HUDEP-2 (cell line): ENCODE data around the gene NUMB.
"Not testable (repeated sequence)": the region's sequence is repeated elsewhere in the genome, so short reads cannot be mapped to it uniquely, and the experiment has no call there.

ENCODE experiments used
- DNase-seq, 76 experiments: peaks; one replicate each; lab custom pipeline; 2025; ENCODE audit not compliant: unreplicated experiment in 76 of 76; lab: John Stamatoyannopoulos, UW

NUMB gene

DNA sequence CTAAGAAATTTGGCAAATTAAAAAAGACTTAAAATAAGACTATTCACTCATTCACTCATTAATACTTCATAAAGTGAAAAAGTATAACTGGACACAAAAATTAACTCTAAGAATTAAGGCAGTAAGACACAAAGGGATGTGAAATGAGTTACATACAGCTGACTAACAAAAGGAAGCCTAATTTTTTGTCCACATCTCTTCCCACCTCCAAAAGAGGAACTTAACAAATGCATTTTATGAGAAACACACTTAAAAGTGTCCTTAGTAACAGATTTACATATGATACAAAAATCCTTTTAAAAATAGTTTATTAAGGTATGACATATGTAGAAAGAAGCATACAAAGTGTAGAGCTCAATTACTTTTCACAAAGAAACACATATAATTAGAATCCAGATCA lies 88.9 kb downstream of the NUMB start:
- DNase-seq, result no peak

DNA sequence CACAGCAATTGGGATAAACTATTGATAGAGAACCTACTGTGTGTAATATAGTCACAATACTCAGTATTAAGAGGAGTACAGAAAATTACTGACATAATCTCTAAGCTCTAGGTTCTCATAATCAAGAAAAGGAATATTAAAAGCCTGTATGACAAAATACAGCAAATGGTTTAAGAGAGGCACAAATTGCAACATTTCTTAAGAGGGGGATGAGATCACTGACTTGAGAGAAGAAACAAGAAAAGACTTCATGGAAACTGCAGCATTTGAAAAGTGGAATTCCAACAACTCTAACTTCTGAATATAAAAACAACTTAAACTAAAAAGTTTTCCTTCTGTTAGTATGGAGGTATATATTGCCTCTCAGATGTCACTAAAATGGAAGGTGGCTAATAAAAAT lies 89.7 kb downstream of the NUMB start:
- no peak for DNase-seq

DNA sequence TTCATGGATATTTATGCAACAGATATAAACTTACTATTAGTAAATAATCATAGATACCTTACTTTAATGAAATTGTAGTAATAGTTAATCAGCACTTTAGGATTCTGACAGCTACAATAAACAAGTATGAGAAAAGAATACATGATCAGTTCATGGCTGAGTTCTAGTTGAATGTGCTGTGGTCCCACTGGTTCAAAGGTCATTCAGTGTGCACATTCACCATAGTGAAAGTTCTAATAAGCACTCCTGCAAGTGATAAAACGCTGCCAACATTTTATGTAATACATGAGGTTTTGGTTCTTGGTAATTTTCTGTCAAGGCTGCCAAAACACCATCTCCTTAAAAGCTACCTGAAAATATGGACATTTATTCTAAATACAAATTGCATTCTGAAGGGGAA lies 92.6 kb downstream of the NUMB start:
- DNase-seq, result no peak

DNA sequence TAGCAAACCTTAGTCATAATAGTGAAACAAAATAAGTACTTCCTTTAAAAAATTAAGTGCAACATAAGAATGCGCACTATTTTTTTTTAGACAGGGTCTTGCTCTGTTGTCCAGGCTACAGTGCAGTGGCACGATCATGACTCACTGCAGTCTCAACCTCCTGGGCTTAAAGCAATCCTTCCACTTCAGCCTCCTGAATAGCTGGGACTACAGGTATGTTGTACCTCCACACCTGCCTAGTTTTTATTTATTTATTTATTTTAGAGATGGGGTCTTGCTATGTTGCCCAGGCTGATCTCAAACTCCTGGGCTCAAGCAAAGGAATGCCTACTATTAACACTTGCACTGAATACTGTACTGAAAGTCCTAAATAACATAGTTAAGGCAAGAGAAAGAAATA lies 93.8 kb downstream of the NUMB start:
- DNase-seq, result no peak

DNA sequence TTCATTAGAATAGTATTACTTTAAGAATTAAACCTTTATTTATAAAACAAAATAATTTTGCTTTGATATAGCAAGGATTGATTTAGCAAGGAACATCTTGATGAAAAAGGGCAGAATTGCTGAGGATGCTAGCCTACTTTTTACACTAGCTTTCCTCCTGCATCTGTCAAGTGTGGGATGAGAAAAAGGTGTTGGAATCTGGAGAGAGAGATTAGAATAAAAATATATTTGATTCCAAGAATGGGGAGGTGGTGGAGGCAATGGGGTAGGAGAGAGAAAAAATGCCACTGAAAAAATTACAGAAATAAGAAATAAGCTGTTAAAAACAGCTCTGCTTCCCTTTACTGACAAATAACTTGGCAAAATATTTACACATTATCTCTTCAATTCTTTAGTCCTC lies 98.9 kb downstream of the NUMB start:
- DNase-seq, result no peak

DNA sequence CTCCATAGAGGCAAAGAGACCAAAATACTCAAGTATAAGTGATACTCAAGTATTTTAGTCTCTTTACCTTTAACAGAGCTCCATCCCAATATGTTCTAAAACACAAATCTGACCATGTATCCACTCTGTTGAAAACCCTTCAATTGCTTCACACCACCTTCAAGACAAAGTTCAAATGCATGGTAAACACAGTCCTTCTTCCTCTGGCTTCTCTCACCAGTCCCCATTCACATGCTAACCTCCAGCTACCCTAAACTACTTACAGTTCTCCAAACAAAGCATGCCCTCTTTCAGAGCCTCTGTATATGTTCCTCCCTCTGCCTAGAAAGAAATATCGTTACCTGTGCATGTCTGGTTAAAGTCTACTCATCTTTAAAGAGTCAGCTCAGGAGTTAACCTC lies 100.2 kb downstream of the NUMB start:
- no peak for DNase-seq

GRCh38 chr14:73349091-73349490 lies 109.3 kb downstream of the NUMB start:
- not testable (repeated sequence) for DNase-seq

GRCh38 chr14:73344319-73344718 lies 114.0 kb downstream of the NUMB start:
- DNase-seq, result no peak

- DNase-seq, result no peak
Observed at GRCh38 chr14:73342670-73343069, 115.7 kb downstream of the NUMB start.

GRCh38 chr14:73339846-73340595 lies 118.3 kb downstream of the NUMB start:
- no peak for DNase-seq

- DNase-seq, result no peak
Observed at GRCh38 chr14:73339206-73339605, 119.1 kb downstream of the NUMB start.

DNA sequence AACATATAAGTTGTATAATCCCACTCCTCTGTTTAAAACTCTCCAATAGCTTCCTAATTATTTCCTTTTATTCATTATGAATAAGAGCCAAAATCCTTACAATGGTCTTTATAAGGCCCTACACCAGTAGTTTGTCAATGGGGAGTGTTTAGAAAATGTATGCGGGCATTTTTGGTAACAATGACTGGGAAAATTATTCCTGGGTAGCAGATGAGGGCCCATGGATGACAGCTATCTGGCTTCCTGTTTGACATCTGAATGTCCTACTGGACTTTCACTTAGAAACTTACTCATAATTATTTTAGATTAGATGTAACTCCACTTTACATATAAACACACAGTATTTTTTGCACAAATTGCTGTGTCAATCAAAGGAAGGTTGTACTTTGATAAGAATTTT lies 119.8 kb downstream of the NUMB start:
- DNase-seq, result no peak

DNA sequence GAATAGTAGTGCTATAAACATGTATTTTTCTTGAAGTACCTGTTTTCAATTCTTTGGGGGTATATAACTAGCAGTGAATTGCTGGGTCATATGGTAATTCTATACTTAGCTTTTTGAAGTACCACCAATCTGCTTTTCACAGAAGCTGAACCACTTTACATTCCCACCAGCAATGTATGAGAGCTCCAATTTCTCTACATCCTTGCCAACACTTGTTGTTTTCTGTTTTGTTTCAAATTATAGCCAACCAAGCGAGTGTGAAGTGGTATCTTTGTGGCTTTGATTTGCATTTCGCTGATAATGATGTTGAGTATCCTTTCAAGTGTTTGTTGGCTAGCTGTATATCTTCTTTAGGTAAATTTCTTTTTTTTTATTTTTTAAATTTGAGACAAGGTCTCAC lies 125.3 kb downstream of the NUMB start:
- DNase-seq, result no peak

GRCh38 chr14:73325630-73326299 lies 132.6 kb downstream of the NUMB start:
- no peak for DNase-seq

DNA sequence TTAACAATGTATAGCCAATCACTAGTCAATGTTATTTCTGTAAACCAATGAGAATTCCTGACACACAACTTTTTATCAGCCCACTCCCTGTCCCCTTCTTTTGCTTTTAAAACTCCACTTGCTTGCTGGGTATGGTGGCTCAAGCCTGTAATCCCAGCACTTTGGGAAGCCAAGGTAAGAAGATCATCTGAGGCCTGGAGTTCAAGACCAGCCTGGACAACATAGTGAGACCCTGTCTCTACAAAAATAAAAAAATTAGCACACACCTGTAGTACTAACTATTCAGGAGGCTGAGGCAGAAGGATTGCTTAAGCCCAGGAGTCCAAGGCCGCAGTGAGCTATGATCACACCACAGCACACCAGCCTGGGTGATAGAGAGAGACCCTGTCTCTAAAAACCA lies 133.3 kb downstream of the NUMB start:
- DNase-seq, result no peak

DNA sequence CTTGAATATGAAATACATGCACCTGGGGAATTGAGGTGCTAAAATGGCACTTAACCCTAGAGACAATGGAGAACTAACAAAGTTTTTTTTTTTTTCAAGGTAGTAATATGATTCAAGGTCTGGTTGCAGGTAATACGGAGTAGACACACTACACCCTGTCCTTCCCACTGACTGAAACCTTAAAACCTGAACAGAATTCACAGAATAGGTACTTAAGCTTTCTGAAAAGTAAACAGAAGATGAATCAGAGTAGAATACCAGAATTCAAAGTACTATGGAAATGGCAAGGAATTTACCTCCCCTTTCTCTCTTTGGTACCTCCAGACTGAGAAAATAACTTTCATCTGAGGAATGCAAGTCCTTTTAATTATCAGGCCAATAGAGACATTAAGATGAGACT lies 133.8 kb downstream of the NUMB start:
- DNase-seq, result no peak

DNA sequence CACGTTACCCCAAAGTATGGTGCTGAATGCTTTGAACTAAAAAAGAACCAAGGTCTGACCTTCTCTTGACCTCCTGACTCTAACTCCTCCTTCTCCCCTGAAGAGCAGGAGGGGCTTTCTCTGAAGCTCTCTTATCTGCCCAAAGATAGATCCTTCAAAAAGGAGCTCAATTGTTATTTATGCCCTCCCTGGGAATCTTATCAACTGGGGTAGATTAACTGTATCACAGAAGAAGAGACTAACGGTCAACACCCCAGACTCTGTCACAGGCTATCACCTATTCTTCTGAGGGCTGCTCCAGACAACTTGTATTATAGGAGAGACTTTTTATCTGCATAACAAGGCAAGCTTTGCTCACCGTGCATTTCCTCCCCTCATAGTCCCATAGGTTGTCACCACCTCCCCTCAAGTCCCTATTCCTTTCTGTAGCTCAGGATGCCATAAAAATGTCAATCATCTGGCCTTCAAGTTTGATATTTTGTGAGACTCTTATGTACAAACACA lies 134.4 kb downstream of the NUMB start:
- DNase-seq, result peak in 28 of 76 experiments; percentile 4 to 63 (median 22)

DNA sequence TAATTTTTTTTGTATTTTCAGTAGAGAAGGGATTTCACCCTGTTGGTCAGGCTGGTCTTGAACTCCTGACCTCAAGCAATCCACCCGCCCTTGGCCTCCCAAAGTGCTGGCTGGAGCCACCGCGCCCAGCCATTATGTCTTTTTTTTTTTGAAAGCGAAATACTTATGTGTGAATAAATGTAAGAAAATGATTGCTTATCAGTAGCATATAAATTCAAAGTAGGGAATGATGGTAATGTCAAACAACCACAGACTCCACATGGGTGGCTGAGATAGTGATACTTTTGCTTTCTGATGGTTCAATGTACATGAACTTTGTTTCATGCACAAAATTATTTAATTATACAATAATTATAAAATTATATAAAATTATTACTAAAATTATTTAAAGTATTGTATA lies 145.2 kb downstream of the NUMB start:
- DNase-seq, result peak in 18 of 76 experiments; percentile 1 to 44 (median 12)

DNA sequence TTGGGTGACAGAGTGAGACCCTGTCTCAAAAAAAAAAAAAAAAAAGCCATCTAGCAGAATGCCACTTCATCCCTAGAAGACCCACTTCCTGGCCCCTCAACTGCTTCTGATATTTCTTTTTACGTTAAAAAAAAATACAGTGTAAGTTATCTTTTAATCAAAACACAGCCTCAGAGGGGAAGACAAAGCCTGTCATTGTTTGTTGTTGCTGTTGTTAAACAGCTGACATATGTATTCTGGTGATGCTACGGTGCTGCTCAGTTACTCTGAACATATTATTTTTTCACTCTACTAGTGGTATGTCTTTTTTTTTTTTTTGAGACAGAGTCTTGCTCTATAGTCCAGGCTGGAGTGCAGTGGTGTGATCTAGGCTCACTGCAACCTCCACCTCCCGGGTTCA lies 145.7 kb downstream of the NUMB start:
- no peak for DNase-seq

DNA sequence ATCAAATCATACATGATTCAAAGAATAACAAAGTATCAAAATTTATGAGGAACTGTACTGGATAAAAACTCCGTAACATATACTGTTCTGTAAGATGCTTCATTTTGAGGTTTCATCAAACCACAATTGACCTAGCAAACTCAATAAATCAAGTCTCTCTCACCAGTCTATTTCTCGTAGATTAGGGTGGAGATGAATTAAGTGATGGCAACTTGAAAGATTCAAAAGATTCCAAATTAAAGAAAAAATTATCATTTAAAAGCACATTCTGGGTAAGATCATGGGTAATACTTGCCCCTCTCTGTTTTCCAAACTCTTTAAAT lies 146.7 kb downstream of the NUMB start:
- no peak for DNase-seq

DNA sequence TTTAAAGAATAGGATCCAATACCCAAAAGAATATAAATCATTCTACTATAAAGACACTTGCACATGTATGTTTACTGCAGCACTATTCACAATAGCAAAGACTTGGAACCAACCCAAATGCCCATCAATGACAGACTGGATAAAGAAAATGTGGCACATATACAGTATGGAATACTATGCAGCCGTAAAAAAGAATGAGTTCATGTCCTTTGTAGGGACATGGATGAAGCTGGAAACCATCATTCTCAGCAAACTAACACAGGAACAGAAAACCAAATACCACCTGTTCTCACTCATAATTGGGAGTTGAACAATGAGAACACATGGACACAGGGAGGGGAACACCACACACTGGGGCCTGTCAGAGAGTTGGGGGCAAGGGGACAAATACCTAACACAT lies 149.1 kb downstream of the NUMB start:
- not testable (repeated sequence) for DNase-seq

GRCh38 chr14:73307261-73307660 lies 151.1 kb downstream of the NUMB start:
- DNase-seq, result no peak
